Panc1 (cell line): ENCODE results near the gene ATP8B3. TPM values are rescaled to one million over a fixed set of nuclear protein-coding genes. Genes with fewer than 3 reads are reported as not detected.
A peak's percentile ranks its signal among the peaks of the same experiment; 100 is the strongest.

Experiments
- ATAC-seq: fragments of 200-7000 bp; cut with Tn5 transposase; 2 replicates; pipeline ENCODE4 v1.9.1; 2020; ENCODE audit warnings: mild to moderate bottlenecking, moderate library complexity
- BruUV-seq: library from RNA; stranded (reverse); fragments of 400-500 nt; replicated peaks from 2 replicates; lab custom pipeline; 2021; lab: Mats Ljungman, UMichigan
- CTCF ChIA-PET: fragments of 300-600 bp; sonication (Branson Sonifier 250); formaldehyde crosslinking; loops from one replicate; lab custom pipeline; 2022; ENCODE audit warnings: antibody characterized with exemption; lab: Charles Lee
- POLR2A ChIA-PET: fragments of 300-600 bp; sonication (Branson Sonifier 250); formaldehyde crosslinking; loops from one replicate; lab custom pipeline; 2022; ENCODE audit warnings: antibody characterized with exemption; lab: Charles Lee
- DNase-seq: peaks from one replicate; pipeline ENCODE4 v3.0.0-alpha.2; 2010; ENCODE audit warnings: low read depth, low spot score
- H3K27ac ChIP-seq: 2 replicates; pipeline ENCODE4 v1.5.1; 2011; ENCODE audit warnings: mild to moderate bottlenecking, low read length, inconsistent platforms
- H3K27me3 ChIP-seq: fragments of 200-500 bp; sonication (Bioruptor generic); 2 replicates; pipeline ENCODE4 v1.6.0; 2014; ENCODE audit warnings: low read length, inconsistent platforms; ENCODE audit not compliant: control insufficient read depth, insufficient read depth
- H3K36me3 ChIP-seq: fragments of 200-500 bp; sonication (Bioruptor generic); 2 replicates; pipeline ENCODE4 v1.5.1; 2014; ENCODE audit warnings: inconsistent platforms, mild to moderate bottlenecking, low read length, moderate library complexity; ENCODE audit not compliant: control insufficient read depth, insufficient read depth
- H3K4me1 ChIP-seq: 2 replicates; pipeline ENCODE4 v1.5.1; 2011; ENCODE audit warnings: inconsistent platforms, mild to moderate bottlenecking, low read length, moderate library complexity; ENCODE audit not compliant: control insufficient read depth, insufficient read depth
- H3K4me3 ChIP-seq, 2 experiments: 2 replicates each; pipeline ENCODE4 v1.5.1; 2011 to 2012; ENCODE audit warnings: low read depth in 2 of 2, low read length in 2 of 2, mild to moderate bottlenecking in 2 of 2, inconsistent platforms in 1 of 2, moderate library complexity in 1 of 2
- H3K9me3 ChIP-seq: fragments of 200-500 bp; sonication (Bioruptor generic); 2 replicates; pipeline ENCODE4 v1.5.1; 2014; ENCODE audit warnings: low read depth, mild to moderate bottlenecking, inconsistent platforms, low read length, moderate library complexity; ENCODE audit not compliant: control insufficient read depth, insufficient read depth
- POLR2AphosphoS5 ChIP-seq: IDR thresholded peaks from 2 replicates; pipeline ENCODE4 v1.6.1; 2012; ENCODE audit warnings: mild to moderate bottlenecking, low read depth, low read length, moderate library complexity
- SIN3A ChIP-seq: IDR thresholded peaks from 2 replicates; pipeline ENCODE4 v1.6.1; 2012; ENCODE audit warnings: low read depth, mild to moderate bottlenecking, low read length, moderate library complexity, borderline replicate concordance; ENCODE audit not compliant: insufficient read depth
- TCF7L2 ChIP-seq: IDR thresholded peaks from 2 replicates; pipeline ENCODE4 v1.6.1; 2011; ENCODE audit warnings: mild to moderate bottlenecking, low read depth, low read length, inconsistent platforms
- in situ Hi-C: cut with HindIII; loops from 2 replicates; pipeline ENCODE4 v1.10.0; 2016; ENCODE audit warnings: low sequenced_read_pairs, low pct_unique_long_range_greater_than_20kb
- intact Hi-C: fragments of 100-400 bp; cut with micrococcal nuclease; formaldehyde crosslinking; loops from one replicate; pipeline ENCODE4 v1.10.0; 2022; ENCODE audit not compliant: unreplicated experiment
- total RNA-seq: library from RNA; stranded (reverse); gene quantifications from one replicate; pipeline ENCODE4 v1.2.1, GENCODE V29; 2021; ENCODE audit not compliant: unreplicated experiment
- TF ChIP-seq, protein P1 (sequence below): fragments of 450-650 bp; IDR thresholded peaks from 2 replicates; pipeline ENCODE4 v1.5.1; 2017; ENCODE audit warnings: mild to moderate bottlenecking
- TF ChIP-seq, protein P2 (sequence below), 2 experiments: IDR thresholded peaks; 2 replicates each; pipeline ENCODE4 v1.6.1; 2011 to 2012; ENCODE audit warnings: low read depth in 2 of 2, control low read depth in 1 of 2, low read length in 1 of 2, mild to moderate bottlenecking in 1 of 2, moderate library complexity in 1 of 2; ENCODE audit not compliant: insufficient read depth in 1 of 2

Gene ATP8B3
- total RNA-seq, 1 experiment from 2014 or later: 67.7 TPM

GRCh38 chr19:1827566-1828278, 15.6 kb upstream of the ATP8B3 start:
- ChIA-PET POLR2A (interaction anchor here (0.6 kb wide), 1 partner anchor 1309 kb away, joined by 3 read pairs; no protein-coding TSS in a partner anchor), CTCF (interaction anchor here (0.6 kb wide), 1 partner anchor 10 kb away, joined by 4 read pairs; no protein-coding TSS in a partner anchor)
- Histone ChIP-seq H3K27ac (no peak overlapping the region), H3K36me3 (no peaks in the 10 kb centered on the region), H3K27me3 (no peaks in the 10 kb centered on the region), H3K9me3 (no peaks in the 10 kb centered on the region), H3K4me3 (no peak overlapping the region), H3K4me1 (peaks cover 23% of the 10 kb centered on the region)
- ATAC-seq (no peak), DNase-seq (no peak)
- no TSS peak for BruUV-seq
- in situ Hi-C loops (no loop called here), intact Hi-C loops (no loop called here)
- TF ChIP-seq SIN3A: no peak
- no peak for TF ChIP-seq TCF7L2
- TF ChIP-seq, protein P1, sequence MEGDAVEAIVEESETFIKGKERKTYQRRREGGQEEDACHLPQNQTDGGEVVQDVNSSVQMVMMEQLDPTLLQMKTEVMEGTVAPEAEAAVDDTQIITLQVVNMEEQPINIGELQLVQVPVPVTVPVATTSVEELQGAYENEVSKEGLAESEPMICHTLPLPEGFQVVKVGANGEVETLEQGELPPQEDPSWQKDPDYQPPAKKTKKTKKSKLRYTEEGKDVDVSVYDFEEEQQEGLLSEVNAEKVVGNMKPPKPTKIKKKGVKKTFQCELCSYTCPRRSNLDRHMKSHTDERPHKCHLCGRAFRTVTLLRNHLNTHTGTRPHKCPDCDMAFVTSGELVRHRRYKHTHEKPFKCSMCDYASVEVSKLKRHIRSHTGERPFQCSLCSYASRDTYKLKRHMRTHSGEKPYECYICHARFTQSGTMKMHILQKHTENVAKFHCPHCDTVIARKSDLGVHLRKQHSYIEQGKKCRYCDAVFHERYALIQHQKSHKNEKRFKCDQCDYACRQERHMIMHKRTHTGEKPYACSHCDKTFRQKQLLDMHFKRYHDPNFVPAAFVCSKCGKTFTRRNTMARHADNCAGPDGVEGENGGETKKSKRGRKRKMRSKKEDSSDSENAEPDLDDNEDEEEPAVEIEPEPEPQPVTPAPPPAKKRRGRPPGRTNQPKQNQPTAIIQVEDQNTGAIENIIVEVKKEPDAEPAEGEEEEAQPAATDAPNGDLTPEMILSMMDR: no peak
- no peak for TF ChIP-seq POLR2AphosphoS5
- TF ChIP-seq, protein P2, sequence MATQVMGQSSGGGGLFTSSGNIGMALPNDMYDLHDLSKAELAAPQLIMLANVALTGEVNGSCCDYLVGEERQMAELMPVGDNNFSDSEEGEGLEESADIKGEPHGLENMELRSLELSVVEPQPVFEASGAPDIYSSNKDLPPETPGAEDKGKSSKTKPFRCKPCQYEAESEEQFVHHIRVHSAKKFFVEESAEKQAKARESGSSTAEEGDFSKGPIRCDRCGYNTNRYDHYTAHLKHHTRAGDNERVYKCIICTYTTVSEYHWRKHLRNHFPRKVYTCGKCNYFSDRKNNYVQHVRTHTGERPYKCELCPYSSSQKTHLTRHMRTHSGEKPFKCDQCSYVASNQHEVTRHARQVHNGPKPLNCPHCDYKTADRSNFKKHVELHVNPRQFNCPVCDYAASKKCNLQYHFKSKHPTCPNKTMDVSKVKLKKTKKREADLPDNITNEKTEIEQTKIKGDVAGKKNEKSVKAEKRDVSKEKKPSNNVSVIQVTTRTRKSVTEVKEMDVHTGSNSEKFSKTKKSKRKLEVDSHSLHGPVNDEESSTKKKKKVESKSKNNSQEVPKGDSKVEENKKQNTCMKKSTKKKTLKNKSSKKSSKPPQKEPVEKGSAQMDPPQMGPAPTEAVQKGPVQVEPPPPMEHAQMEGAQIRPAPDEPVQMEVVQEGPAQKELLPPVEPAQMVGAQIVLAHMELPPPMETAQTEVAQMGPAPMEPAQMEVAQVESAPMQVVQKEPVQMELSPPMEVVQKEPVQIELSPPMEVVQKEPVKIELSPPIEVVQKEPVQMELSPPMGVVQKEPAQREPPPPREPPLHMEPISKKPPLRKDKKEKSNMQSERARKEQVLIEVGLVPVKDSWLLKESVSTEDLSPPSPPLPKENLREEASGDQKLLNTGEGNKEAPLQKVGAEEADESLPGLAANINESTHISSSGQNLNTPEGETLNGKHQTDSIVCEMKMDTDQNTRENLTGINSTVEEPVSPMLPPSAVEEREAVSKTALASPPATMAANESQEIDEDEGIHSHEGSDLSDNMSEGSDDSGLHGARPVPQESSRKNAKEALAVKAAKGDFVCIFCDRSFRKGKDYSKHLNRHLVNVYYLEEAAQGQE (IDR thresholded peaks at IDR 0.05; ENCODE audit: insufficient read depth in 1 of 2, low read depth in 2 of 2, low read length in 1 of 2): no peak

- DNase-seq (no peak), ATAC-seq (peak; percentile 76)
- no peaks in the 10 kb centered on the region for H3K27me3 ChIP-seq
- H3K36me3 ChIP-seq: no peaks in the 10 kb centered on the region
- CTCF ChIA-PET: interaction anchor here (0.6 to 1.4 kb wide), 6 partner anchors 11 to 365 kb away, joined by 3 to 17 read pairs (median 8); no protein-coding TSS in a partner anchor
- TF ChIP-seq TCF7L2 (no peak), POLR2AphosphoS5 (no peak), SIN3A (no peak)
- TF ChIP-seq, protein P2 (IDR thresholded peaks at IDR 0.05; ENCODE audit: insufficient read depth in 1 of 2, low read depth in 2 of 2, low read length in 1 of 2): no peak
- TF ChIP-seq, protein P1: no peak
- H3K27ac ChIP-seq: peak overlapping the region; percentile 72
- intact Hi-C loops (no loop called here), in situ Hi-C loops (no loop called here)
- peak overlapping the region in 1 of 2 experiments; percentile 8; a peak in 2 of 4 replicates for H3K4me3 ChIP-seq
- BruUV-seq: no TSS peak
- H3K4me1 ChIP-seq: peaks cover 23% of the 10 kb centered on the region
- no peaks in the 10 kb centered on the region for H3K9me3 ChIP-seq
- POLR2A ChIA-PET: interaction anchor here (0.6 to 0.7 kb wide), 2 partner anchors 46 to 1308 kb away, joined by 3 read pairs; no protein-coding TSS in a partner anchor
Measured at GRCh38 chr19:1826557-1827521, 14.8 kb upstream of the ATP8B3 start.
